Activated CD4-positive, alpha-beta memory T cell treated with anti-CD3 and anti-CD28 coated beads for 36 hours (primary cell): Measurements from ENCODE around the gene MIPEP. TPM values are rescaled to one million over a fixed set of nuclear protein-coding genes. Genes with fewer than 3 reads are reported as not detected.

Experiments used
- CTCF ChIA-PET: fragments of 350-600 bp; sonication (Branson Sonifier 250); formaldehyde crosslinking; loops from one replicate; lab custom pipeline; 2021; ENCODE audit warnings: antibody characterized with exemption, inconsistent platforms; lab: Charles Lee
- POLR2A ChIA-PET: fragments of 350-600 bp; sonication (Branson Sonifier 250); formaldehyde crosslinking; loops from one replicate; lab custom pipeline; 2021; ENCODE audit warnings: antibody characterized with exemption; lab: Charles Lee
- DNase-seq: peaks from one replicate; pipeline ENCODE4 v3.0.0-alpha.2; 2020
- H3K27ac Mint-ChIP-seq: one replicate; pipeline ENCODE4 v1.8.0; 2021; ENCODE audit warnings: mixed read lengths
- H3K27me3 Mint-ChIP-seq: one replicate; pipeline ENCODE4 v1.8.0; 2021; ENCODE audit warnings: mixed read lengths
- H3K36me3 Mint-ChIP-seq: one replicate; pipeline ENCODE4 v1.8.0; 2021; ENCODE audit warnings: mixed read lengths
- H3K4me1 Mint-ChIP-seq: one replicate; pipeline ENCODE4 v1.8.0; 2021; ENCODE audit warnings: low read depth, mixed read lengths
- H3K4me3 Mint-ChIP-seq: one replicate; pipeline ENCODE4 v1.8.0; 2021; ENCODE audit warnings: mild to moderate bottlenecking, mixed read lengths
- H3K9me3 Mint-ChIP-seq: one replicate; pipeline ENCODE4 v1.8.0; 2021; ENCODE audit warnings: mixed read lengths
- intact Hi-C: fragments of 100-400 bp; cut with micrococcal nuclease; formaldehyde crosslinking; loops from one replicate; pipeline ENCODE4 v1.15.1; 2023
- total RNA-seq, 2 experiments: library from RNA; stranded (reverse); gene quantifications; one replicate each; pipeline ENCODE4 v1.2.3, GENCODE V29; 2021

The MIPEP gene
- total RNA-seq, result 10 to 100 TPM; 16.6 to 16.7 TPM

DNA sequence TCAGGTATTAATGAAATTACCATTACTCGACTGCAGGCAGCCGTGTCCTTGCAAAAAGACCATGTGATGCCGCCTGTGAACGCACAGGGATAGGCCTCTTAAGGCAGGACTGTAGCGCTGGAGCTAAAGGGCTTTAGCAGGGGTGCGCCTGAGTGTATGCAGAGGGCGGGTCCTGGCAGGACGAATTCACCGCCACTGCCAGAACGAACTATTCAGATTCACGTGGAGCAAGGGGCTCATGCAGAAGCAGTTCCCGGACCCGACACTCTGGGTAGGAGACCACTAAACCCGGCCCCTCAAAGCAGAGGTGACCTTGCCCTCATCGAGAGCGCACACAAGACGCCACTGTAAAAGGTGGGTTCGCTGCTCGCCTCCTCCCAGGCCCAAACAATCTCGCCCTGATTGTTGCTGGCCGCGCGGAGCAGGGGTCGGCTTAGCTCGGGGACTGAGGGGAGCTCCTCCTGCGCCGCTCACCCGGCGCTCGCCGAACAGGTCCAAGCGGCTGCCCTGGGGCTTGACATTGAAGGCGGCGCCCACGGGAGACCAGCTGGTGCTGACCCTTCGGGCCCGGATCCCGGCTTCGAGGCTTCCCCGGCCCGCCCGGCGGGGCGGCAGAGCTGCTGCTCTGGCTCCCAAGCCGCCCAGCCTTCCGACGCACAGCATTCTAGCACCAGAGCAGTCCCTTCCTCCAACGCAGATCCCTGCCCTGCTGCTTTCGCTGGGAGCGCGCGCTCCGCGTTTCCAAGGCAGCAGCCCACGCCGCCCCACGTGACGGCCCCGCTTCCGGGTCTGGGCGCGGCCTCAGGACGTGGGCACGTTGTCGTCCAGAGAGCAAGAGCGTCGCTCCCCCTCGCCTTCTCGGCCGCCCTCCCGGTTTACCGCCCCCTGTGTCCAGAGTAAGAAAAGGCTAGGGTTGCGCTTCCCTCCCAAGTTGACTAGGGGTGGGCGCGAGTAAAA lies at the start of gene MIPEP:
TSS of gene MIPEP (minus strand) at position 743 of the 957 bp plus-strand sequence. CDS start at position 663, 80 bp downstream.
- DNase-seq, result peak; percentile 95
- Mint-ChIP-seq H3K4me3 (peak within 1 kb of the TSS; percentile 82), H3K27ac (peak within 1 kb of the TSS; percentile 62), H3K9me3 (no peaks in the 10 kb centered on the region), H3K4me1 (peaks cover 21% of the 10 kb centered on the region), H3K36me3 (peaks cover 3% of the 10 kb centered on the region), H3K27me3 (no peaks in the 10 kb centered on the region)
- intact Hi-C loops, result loop anchor here (1.0 to 5.0 kb wide), 4 partner anchors 138 to 514 kb away; no protein-coding TSS in a partner anchor
- POLR2A ChIA-PET, result interaction anchor here (0.7 to 1.4 kb wide), 3 partner anchors 10 to 503 kb away, joined by 3 to 6 read pairs (median 3); no protein-coding TSS in a partner anchor
- CTCF ChIA-PET, result interaction anchor here (0.6 to 1.9 kb wide), 12 partner anchors 10 to 421 kb away, joined by 3 to 7 read pairs (median 4); no protein-coding TSS in a partner anchor

DNA sequence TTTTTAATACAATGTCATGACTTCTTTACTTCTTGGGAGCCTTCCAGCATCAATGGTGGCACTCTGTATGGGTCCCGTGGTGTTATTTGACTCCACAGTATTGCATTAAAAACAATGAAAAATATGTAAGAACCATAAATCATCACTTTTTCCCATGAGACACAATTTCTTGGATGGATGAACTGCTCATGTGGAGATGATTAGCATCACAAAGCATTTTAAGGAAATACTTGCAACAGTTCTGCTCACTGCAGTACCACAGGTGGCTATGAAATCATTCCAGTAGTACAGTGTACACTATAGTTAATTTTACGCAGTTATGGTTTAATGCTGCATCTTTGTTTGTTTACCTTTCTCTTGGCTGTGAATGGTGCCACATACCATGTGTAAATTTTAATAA lies 45.3 kb upstream of the MIPEP start:
- peaks cover 3% of the 10 kb centered on the region for H3K36me3 Mint-ChIP-seq
- no peaks in the 10 kb centered on the region for H3K4me1 Mint-ChIP-seq
- no peak overlapping the region for H3K27ac Mint-ChIP-seq
- H3K27me3 Mint-ChIP-seq, result peaks cover 38% of the 10 kb centered on the region
- CTCF ChIA-PET, result no interaction called here
- intact Hi-C loops, result no loop called here
- no peak overlapping the region for H3K4me3 Mint-ChIP-seq
- POLR2A ChIA-PET, result no interaction called here
- DNase-seq, result no peak
- H3K9me3 Mint-ChIP-seq, result peaks cover 5% of the 10 kb centered on the region

- CTCF ChIA-PET, result no interaction called here
- POLR2A ChIA-PET, result no interaction called here
- no peak for DNase-seq
- no peak overlapping the region for H3K4me3 Mint-ChIP-seq
- no peaks in the 10 kb centered on the region for H3K36me3 Mint-ChIP-seq
- H3K27ac Mint-ChIP-seq, result no peak overlapping the region
- intact Hi-C loops, result loop anchor here (10.0 kb wide), 1 partner anchor 96 kb away; no protein-coding TSS in a partner anchor
- H3K27me3 Mint-ChIP-seq, result peaks cover 14% of the 10 kb centered on the region
- H3K9me3 Mint-ChIP-seq, result no peaks in the 10 kb centered on the region
- no peaks in the 10 kb centered on the region for H3K4me1 Mint-ChIP-seq
Measured at GRCh38 chr13:23928985-23929384, 39.8 kb upstream of the MIPEP start.

GRCh38 chr13:23923031-23923430 lies 33.8 kb upstream of the MIPEP start:
- intact Hi-C loops, result loop anchor here (10.0 kb wide), 1 partner anchor 102 kb away; no protein-coding TSS in a partner anchor
- H3K4me3 Mint-ChIP-seq, result no peak overlapping the region
- ChIA-PET CTCF (interaction anchor here (1.1 to 3.6 kb wide), 3 partner anchors 37 to 296 kb away, joined by 3 to 34 read pairs (median 20); no protein-coding TSS in a partner anchor), POLR2A (no interaction called here)
- no peak overlapping the region for H3K27ac Mint-ChIP-seq
- no peaks in the 10 kb centered on the region for H3K4me1 Mint-ChIP-seq
- no peaks in the 10 kb centered on the region for H3K9me3 Mint-ChIP-seq
- H3K36me3 Mint-ChIP-seq, result no peaks in the 10 kb centered on the region
- no peak for DNase-seq
- peaks cover 9% of the 10 kb centered on the region for H3K27me3 Mint-ChIP-seq

GRCh38 chr13:23922005-23922932 lies 33.1 kb upstream of the MIPEP start:
- H3K9me3 Mint-ChIP-seq, result no peaks in the 10 kb centered on the region
- no peaks in the 10 kb centered on the region for H3K4me1 Mint-ChIP-seq

GRCh38 chr13:23921451-23921888 lies 32.3 kb upstream of the MIPEP start:
- peaks cover 20% of the 10 kb centered on the region for H3K27me3 Mint-ChIP-seq
- no peak overlapping the region for H3K27ac Mint-ChIP-seq
- no peaks in the 10 kb centered on the region for H3K36me3 Mint-ChIP-seq
- no peaks in the 10 kb centered on the region for H3K9me3 Mint-ChIP-seq
- no peak for DNase-seq
- no peaks in the 10 kb centered on the region for H3K4me1 Mint-ChIP-seq
- intact Hi-C loops, result loop anchor here (1.0 to 10.0 kb wide), 5 partner anchors 39 to 307 kb away; no protein-coding TSS in a partner anchor
- ChIA-PET POLR2A (no interaction called here), CTCF (interaction anchor here (0.6 to 3.6 kb wide), 19 partner anchors 9 to 679 kb away, joined by 3 to 34 read pairs (median 4); partner anchors contain the start of gene SPATA13)
- H3K4me3 Mint-ChIP-seq, result no peak overlapping the region

More at GRCh38 chr13:23922005-23922932, 33.1 kb upstream of the MIPEP start:
- Mint-ChIP-seq H3K27ac (no peak overlapping the region), H3K4me3 (no peak overlapping the region), H3K36me3 (no peaks in the 10 kb centered on the region), H3K27me3 (peaks cover 15% of the 10 kb centered on the region)
- POLR2A ChIA-PET, result no interaction called here
- intact Hi-C loops, result loop anchor here (10.0 kb wide), 1 partner anchor 103 kb away; no protein-coding TSS in a partner anchor
- CTCF ChIA-PET, result interaction anchor here (0.6 to 3.6 kb wide), 20 partner anchors 8 to 680 kb away, joined by 3 to 34 read pairs (median 4); partner anchors contain the start of gene SPATA13
- no peak for DNase-seq

GRCh38 chr13:23919006-23919405 lies 29.8 kb upstream of the MIPEP start:
- H3K36me3 Mint-ChIP-seq, result no peaks in the 10 kb centered on the region
- H3K4me3 Mint-ChIP-seq, result no peak overlapping the region
- ChIA-PET POLR2A (no interaction called here), CTCF (interaction anchor here (0.9 to 2.0 kb wide), 5 partner anchors 12 to 311 kb away, joined by 3 to 5 read pairs (median 3); no protein-coding TSS in a partner anchor)
- no peak for DNase-seq
- H3K27ac Mint-ChIP-seq, result no peak overlapping the region
- intact Hi-C loops, result no loop called here
- H3K9me3 Mint-ChIP-seq, result no peaks in the 10 kb centered on the region
- peaks cover 26% of the 10 kb centered on the region for H3K27me3 Mint-ChIP-seq
- no peaks in the 10 kb centered on the region for H3K4me1 Mint-ChIP-seq

DNA sequence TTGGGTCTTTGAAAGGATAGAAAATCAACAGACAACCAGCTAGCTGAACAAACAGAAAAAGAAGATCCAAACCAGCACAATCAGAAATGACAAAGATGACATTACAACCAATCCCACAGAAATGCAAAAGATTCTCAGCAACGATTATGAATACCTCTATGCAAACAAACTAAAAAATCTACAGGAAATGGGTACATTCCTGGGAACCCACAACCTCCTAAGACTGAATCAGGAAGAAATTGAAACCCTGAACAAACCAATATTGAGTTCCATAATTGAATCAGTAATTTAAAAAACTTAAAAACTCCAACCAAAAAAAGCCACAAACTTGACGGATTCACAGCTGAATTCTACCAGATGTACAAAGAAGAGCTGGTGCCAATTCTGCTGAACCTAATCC lies 29.0 kb upstream of the MIPEP start:
- CTCF ChIA-PET, result interaction anchor here (0.9 to 2.0 kb wide), 3 partner anchors 300 to 310 kb away, joined by 3 to 5 read pairs (median 3); no protein-coding TSS in a partner anchor
- peaks cover 26% of the 10 kb centered on the region for H3K27me3 Mint-ChIP-seq
- POLR2A ChIA-PET, result no interaction called here

GRCh38 chr13:23915308-23915707 lies 26.1 kb upstream of the MIPEP start:
- intact Hi-C loops, result no loop called here
- H3K9me3 Mint-ChIP-seq, result no peaks in the 10 kb centered on the region
- no peaks in the 10 kb centered on the region for H3K36me3 Mint-ChIP-seq
- H3K27ac Mint-ChIP-seq, result no peak overlapping the region
- DNase-seq, result no peak
- H3K4me1 Mint-ChIP-seq, result peaks cover 6% of the 10 kb centered on the region
- H3K27me3 Mint-ChIP-seq, result peaks cover 25% of the 10 kb centered on the region
- H3K4me3 Mint-ChIP-seq, result no peak overlapping the region
- POLR2A ChIA-PET, result no interaction called here
- CTCF ChIA-PET, result interaction anchor here (0.6 kb wide), 1 partner anchor 487 kb away, joined by 3 read pairs; no protein-coding TSS in a partner anchor

More for the DNA sequence above, 29.0 kb upstream of the MIPEP start:
- Mint-ChIP-seq H3K4me1 (no peaks in the 10 kb centered on the region), H3K27ac (no peak overlapping the region), H3K36me3 (no peaks in the 10 kb centered on the region), H3K9me3 (no peaks in the 10 kb centered on the region), H3K4me3 (no peak overlapping the region)
- no peak for DNase-seq
- intact Hi-C loops, result no loop called here

DNA sequence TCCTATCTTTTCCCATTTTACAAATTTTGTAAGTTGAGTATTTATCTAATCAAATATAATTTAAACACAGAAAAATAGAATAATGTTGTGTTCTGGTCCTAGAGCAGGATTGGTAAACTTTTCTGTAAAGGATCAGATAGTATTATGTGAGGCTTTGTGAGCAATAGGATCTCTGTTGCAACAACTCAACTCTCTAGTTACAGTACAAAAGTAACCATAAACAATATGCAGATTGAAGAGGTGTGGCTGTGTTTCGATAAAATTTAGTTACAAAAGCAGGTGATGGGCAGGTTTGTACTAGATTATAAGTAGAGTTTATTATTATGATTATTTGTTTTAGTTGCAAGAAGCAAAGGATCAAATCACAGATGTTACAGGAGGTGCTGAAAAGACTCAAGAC lies 23.3 kb upstream of the MIPEP start:
- no peak overlapping the region for H3K27ac Mint-ChIP-seq
- ChIA-PET POLR2A (no interaction called here), CTCF (no interaction called here)
- no peak overlapping the region for H3K4me3 Mint-ChIP-seq
- peaks cover 6% of the 10 kb centered on the region for H3K4me1 Mint-ChIP-seq
- H3K36me3 Mint-ChIP-seq, result no peaks in the 10 kb centered on the region
- H3K27me3 Mint-ChIP-seq, result peaks cover 18% of the 10 kb centered on the region
- DNase-seq, result no peak
- intact Hi-C loops, result no loop called here
- H3K9me3 Mint-ChIP-seq, result no peaks in the 10 kb centered on the region

- CTCF ChIA-PET, result interaction anchor here (1.2 kb wide), 1 partner anchor 10 kb away, joined by 3 read pairs; no protein-coding TSS in a partner anchor
Measured at GRCh38 chr13:23909606-23910005, 20.4 kb upstream of the MIPEP start.

More at GRCh38 chr13:23909606-23910005, 20.4 kb upstream of the MIPEP start:
- H3K27me3 Mint-ChIP-seq, result peaks cover 16% of the 10 kb centered on the region
- no peaks in the 10 kb centered on the region for H3K36me3 Mint-ChIP-seq
- no peak for DNase-seq
- POLR2A ChIA-PET, result no interaction called here
- intact Hi-C loops, result no loop called here
- peaks cover 6% of the 10 kb centered on the region for H3K4me1 Mint-ChIP-seq
- no peaks in the 10 kb centered on the region for H3K9me3 Mint-ChIP-seq
- H3K27ac Mint-ChIP-seq, result no peak overlapping the region
- no peak overlapping the region for H3K4me3 Mint-ChIP-seq
